NCI-H2029 (cell line): ENCODE results near the gene PAK5.
A peak's percentile ranks its signal among the peaks of the same experiment; 100 is the strongest.
"Not testable (repeated sequence)": the region's sequence is repeated elsewhere in the genome, so short reads cannot be mapped to it uniquely, and the experiment has no call there.

Source experiments
- DNase-seq: peaks from one replicate; lab custom pipeline; 2025; lab: John Stamatoyannopoulos, UW

Gene PAK5

DNA sequence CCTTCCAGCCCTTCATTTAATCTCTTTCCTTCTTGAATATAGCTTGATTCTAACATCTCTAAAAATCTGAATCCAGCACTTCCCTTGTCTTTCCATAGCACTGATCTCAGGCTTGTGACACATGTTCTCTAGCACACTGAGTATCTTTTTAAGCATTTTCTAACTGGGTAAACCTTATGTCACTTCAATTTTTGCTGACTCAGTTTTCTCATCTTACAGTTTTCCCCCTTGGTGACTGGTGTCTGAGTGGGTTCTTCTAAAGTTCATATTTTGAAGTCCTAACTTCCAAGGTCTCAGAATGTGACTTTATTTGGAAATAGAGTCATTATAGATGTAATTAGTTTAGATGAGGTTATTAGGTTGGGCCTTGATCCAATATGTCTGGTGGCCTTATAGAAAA is 153.9 kb downstream of the PAK5 start:
- no peak for DNase-seq

DNA sequence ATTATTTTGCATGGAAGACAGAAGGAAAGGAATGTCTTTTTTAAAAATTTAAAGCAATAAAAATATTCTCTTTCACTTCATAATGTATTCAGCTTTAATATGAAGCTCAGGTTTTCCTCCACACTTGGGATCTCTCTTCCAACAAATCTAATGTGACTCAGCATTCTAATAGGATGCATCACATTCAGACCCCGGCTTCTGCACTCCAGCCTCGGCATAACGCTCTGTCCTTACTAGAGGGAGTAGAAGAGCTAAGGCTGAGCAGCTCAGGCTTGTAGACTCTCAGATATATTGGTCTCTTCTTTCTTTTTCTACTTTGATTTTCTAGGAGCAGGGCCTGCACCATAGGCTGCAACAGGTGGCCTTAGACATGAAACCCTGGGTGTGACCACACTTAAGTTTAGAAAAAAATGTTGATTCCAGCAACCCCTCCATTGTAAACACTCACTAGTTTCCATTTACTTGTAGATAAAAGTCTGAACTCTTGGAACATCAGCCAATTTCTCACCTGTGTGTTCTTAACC is 161.7 kb downstream of the PAK5 start:
- no peak for DNase-seq

DNA sequence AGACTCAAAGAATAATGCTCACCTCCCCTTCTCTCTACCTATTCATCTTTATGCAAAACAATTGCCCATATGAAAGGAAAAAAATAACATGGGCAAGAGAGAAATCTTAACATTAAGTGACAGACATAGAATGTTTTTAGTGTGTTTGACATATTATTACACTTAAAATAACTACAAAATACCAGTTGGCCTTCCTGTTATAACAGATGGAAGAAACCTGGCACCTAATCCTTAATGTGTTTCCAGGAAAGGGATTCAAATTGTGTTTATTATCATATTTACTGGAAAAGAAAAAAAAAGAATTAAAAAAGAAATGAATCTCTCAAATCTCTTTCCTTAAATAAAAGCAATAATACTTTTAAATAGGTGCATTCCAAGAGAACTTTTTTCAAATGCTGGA is 165.9 kb downstream of the PAK5 start:
- no peak for DNase-seq

DNA sequence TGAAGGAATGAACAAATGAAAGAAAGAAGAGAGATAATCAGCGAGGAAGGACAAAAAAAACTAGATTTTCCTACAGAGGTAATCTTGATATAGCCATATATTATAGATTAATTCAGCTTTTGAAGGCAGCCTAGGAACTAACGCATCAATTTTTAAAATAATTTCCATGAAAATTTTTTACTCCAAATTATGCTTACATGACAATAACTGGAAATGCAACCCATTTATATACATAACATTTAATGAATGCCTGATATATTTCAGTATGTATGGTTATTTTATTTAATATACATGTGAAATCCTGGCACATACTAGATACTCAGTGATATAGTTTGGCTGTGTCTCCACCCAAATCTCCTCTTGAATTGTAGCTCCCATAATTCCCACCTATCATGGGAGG is 166.8 kb downstream of the PAK5 start:
- DNase-seq: no peak

DNA sequence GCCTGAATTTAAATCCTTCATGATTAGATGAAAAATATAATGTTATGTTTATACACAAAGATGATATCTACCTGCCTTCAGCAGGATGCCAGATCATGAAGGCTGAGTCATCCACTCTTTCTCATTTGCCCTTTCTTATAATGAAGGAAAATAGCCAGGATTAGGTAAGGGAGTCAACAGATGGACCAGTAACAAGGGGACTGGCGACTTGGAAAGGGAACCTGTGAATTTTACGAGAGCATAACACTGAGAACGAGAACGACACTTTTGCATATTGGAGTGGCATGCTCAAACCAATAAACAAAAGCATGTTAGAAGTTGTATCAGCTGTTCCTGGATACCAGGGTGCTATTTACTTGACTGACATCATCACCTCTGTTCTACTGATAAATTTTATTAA is 170.5 kb downstream of the PAK5 start:
- no peak for DNase-seq

DNA sequence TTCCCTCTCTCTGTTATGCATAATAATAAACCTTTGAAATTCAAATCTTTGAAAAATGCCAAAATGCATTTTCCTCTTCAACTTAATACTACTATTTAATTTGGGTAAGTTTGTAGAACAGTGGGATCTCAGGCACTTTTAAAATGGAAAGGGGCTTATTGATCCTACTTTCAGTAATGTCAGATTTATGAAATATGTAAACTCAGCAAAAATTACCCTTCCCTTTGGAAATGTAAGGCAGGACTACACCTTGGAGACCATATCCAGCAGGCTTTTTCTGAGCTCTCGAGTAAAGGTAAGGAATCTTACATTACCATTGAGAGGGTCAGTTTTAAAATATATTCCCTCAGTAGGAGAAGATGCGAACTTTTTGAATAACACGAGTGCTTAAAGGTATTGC is 175.5 kb downstream of the PAK5 start:
- no peak for DNase-seq

DNA sequence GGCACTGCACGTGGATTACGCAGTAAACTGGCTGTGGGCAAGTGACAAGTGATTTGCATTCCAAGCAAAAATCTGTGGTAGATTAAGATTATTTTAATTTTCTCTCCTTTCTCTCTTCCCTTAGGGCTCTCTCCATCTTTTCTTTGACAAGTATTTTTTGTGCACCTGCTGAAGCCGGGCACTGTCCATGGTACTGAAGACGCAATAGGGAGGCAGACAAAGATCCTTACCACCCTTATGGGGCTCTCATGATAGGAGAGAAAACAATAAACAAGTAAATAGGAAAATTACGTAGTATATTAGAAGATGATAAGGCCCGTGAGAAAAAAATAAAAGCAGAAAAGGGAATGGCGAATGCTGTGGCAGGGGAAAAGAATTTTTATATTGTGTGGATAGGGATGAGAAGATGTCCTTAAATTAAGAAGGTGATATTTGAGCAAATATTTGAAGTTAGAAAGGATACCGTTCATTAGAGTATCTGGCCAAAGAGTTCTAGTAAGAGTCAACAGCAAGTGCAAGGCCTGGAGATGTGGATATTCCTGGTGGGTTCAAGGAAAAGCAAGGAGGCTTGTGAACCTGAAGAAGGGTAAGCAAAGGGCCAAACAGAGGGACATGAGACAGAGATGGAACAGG is 178.5 kb downstream of the PAK5 start:
- no peak for DNase-seq

DNA sequence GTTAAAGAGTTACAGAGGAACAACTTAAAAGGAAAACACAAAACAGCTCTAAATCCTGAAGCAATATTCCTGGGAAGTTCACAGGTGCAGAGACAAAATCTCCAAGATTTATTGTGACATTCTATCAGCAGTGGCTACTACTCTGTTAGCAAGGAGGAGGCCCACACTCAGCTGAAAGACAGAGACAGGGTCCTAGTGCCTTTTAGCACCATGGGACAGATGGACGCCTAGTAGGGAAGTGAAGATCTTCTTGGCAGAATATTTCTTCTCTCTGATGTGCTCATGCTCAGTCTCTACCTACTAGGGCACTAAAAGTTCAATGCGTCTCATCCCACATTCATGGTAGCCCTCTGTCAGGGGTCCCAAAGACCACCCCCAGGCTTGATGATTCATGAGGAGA is 191.1 kb downstream of the PAK5 start:
- no peak for DNase-seq

DNA sequence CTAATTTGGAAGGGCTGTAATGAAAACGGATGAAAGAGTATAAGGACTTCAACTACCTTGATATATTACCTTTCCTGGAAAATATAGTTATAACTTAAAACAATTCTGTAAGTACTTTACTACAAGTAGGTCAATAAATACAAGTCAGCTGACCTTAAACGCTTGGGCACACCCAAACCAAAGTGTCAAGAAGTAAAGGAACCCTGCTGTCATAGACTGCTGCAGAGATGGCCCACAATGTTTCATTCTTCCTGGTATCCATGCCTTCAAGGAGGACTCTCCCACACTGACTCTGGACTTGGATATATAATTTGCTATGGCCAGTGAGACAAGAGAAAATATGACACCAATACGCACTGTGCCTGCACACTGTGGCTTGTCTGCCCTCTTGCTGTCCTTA is 192.5 kb downstream of the PAK5 start:
- DNase-seq: no peak

DNA sequence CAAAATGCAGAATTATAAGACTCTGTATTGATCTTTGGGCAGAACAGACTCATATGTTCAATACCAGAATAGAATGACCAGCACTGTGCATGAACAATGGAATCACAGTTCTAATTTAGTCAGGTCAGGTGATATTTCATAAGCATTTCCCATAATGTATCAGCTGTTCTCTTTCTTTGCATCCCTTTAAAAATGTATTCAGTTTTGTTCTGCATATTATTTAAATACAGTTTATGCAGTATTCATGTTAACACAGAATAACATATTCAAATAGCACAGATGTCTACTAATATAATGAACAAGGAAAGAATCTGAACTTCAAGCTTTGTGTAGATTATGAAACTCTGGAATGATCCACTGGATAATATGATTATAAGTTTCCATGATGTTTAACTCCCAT is 196.0 kb downstream of the PAK5 start:
- no peak for DNase-seq

DNA sequence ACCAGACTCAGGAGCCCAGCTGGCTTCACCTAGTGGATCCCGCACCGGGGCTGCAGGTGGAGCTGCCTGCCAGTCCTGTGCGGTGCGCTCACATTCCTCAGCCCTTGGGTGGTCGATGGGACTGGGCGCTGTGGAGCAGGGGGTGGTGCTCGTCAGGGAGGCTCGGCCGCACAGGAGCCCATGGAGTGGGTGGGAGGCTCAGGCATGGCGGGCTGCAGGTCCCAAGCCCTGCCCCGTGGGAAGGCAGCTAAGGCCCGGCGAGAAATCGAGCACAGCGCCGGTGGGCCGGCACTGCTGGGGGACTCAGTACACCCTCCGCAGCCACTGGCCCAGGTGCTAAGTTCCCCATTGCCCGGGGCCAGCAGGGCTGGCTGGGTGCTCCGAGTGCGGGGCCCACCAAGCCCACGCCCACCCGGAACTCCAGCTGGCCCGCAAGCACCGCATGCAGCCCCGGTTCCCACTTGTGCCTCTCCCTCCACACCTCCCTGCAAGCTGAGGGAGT is 197.3 kb downstream of the PAK5 start:
- DNase-seq: not testable (repeated sequence)

DNA sequence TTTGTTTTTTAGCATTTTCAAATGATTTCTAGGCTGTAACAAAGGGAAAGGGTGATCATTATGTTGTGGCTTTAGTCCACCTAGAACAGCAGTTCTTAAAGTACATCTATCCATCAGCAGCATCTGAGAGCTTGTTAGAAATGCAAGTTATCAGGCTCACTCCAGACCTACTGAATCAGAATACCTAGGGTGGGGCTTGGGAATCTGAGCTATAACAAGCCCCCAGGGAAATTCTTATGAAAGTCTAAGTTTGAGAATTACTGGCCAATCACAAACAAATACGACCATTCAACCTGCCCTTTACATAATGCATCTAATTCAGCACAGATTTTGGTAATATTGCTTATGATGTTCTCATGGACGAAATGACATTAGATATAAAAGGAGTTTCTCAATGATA is 201.0 kb downstream of the PAK5 start:
- DNase-seq: no peak

DNA sequence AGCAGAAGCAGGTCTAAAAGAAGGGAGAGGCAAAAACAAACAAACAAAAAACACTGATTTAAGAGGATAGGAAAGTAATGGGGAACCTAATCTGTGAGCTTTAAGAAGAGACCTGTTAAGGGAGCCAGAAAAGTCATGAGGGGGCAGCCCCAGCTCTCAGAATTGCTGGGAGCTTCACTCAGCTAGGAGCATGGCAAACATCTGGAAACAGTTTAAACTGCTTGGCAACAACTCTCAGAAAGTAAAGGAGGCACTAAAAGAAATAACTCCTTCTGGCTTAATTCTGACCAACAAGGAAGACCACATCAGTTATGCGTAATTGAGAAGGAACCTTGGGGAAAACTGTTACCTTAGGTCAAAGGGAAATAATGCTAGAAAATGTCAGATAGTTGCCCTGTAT is 203.1 kb downstream of the PAK5 start:
- no peak for DNase-seq

DNA sequence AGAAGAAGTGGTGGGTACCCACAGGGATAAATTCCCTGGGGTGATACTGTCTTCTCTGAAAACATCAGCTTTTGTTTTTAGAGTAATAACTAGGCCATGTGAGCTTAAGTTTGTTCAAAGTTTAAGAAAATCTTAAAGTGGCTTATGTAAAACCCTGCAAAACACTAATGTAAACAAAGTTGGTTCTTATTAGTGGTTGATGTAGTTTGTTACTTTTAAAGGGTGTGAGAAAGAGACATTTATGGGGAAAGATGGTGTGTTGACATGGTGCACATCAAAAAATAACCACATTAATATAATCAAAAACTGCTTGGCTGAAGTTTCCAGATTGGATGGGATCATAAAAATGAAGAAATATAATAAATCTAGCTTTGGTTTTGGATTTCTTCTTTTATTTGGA is 204.5 kb downstream of the PAK5 start:
- no peak for DNase-seq

DNA sequence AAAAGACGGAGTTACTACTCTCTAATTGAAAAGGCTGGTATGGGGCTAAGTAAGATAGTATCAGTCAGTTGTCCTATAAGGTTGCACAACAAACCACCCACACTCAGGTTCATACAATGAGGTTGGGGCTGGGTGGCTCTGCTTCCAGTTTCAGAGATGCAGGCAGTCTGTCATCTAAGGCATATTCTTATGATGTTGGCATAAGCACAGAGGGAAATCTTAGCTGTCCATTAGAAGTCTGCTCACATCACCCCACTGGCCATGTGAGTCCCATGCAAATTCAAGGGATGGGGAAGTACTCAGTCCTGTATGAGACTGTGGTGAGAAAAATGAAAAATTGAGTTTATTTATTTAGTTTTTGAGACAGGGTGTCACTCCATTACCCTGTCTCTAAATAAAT is 205.9 kb downstream of the PAK5 start:
- DNase-seq: no peak

DNA sequence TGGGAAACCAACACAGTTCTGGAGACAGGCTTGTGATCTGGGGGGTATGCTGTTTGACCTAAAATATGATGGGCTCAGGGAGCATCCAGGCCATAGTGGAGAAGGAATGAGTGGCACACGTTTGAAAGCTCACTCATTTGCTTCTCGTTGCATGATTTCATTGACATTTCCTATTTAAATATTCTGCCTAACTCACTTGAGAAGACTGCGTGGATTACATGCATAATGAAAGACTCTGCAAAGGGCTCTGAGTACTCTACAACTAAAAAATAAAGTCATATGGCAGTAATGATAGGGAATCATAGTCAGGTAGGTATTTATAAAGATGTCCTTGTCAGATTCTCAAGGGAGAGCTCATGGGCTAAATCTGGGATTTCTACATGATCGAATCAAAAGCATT is 206.6 kb downstream of the PAK5 start:
- no peak for DNase-seq

DNA sequence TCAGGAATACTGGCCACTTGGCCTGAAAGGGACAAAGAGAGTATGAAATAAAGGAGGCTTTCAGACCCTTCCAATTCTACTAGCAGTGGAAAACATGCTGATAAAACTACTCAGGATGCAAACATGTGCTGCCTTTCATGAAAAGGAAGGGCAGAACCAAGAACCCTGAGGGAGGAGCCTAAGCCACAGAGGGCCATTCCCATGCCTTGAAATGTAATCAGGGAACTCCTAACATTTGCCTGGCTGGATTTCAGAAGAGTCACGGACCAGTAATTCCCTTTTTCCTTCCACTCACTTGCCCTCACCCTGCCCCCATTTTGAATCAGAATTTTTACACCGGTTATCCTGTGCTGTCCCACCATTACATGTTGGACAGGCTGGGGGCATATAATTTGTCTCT is 208.3 kb downstream of the PAK5 start:
- DNase-seq: no peak

DNA sequence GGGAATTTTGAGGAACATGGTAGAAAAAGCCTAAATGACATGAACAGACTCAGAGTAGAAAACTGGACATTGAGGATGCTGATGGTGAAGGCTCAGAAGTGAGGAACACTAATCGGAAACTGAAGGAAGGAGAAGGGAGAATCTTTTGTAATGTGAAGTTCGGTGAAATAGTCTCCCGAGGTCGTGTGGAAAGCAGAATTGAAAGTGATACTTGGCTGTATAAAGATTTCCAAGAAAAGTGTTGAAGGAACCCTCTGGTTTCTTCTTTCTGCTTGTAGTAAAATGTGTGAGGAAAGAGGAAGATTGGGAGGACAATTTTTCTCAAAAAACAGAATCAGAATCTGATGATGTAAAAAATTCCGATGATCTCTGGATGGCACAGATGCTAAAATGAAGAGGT is 209.0 kb downstream of the PAK5 start:
- DNase-seq: no peak

DNA sequence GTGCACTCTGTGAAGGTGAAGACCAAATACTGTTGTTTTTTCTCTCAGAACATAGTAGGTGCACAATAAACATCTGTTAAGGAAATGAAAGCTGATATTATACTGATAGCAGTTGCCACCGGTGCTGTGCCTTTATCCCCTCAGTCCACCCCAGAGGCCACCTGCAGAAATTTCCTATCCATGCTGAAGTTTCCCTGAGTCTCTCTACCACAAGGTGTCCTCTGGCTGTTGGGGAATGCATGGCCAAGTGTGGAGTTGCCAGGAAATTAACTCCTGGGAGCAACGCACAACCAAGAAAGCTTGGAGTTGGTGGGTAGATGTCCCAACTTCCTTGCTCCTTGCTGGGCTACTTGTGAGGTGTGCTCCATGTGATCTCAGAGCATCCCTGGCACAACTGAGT is 210.3 kb downstream of the PAK5 start:
- no peak for DNase-seq

DNA sequence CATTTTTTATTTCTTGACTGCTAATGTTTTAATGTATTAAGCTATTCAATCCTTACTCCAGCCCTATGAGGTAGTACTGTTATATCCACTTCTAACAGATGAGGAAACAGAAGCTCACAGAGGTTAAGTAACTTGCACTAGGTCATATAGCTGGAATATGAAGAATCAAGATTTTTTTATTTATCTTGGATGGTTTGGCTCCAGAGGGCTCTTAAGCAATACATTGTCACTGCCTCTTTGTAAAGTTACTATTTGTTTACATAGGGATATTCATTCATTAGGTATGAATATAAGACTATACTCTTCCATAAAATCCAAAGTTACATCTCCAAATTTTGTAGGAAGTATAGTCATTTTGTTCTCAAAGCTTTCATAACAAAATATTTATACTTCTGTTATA is 210.7 kb downstream of the PAK5 start:
- no peak for DNase-seq

DNA sequence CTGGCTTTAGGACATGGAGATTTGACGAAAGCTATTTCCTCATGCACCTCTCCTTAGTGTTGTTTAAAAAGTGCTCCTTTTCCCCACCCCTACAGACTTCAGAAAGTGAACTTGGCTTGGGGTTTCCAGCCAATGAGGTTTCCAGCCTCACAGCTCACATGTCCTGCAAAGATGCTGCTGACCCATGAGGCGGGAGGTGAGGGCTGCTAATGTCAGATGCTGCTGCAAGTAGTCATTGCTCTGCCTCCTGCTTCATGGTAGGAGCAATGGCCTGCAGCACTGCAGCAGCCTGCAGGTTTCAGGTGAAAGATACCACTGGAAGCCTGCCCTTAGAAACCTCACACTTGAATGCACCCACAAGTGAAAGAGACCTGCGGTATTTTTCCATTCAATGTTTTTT is 211.7 kb downstream of the PAK5 start:
- no peak for DNase-seq

DNA sequence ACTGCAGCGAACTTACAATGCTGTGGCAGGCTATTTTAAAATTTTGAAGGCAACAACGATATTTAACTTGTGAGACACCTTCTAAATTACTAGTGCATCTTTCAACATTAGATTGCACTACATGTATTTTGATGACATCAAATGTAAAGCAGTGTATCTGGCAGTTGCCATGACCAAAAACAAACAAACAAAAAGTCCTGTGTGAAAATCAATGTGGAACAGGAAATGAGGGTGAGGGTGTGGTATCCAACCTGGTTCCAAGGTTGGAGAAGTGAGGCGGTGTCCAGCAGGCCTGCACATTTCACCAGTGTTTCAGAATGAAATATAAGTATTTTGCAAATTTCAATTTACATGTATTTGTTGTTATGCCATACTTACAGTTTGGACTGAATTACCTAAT is 212.5 kb downstream of the PAK5 start:
- peak; percentile 71 for DNase-seq

DNA sequence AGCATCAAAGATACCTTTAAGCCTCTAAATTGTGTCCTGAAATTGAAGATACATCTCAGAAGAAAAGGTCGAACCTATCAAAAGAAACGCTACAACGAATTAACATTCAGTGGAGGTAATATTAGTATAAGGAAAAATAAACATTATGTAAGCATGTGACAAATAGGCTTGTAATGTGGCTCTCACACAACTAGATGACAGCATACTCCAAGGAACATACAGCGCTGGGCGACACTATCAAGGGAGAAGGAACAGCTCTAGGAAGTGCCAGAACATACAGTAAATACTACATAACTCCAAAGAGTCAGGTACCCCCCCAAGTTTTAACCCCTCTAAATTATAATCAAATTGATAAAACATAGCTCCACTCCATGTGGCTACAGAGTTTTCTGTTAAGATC is 220.9 kb downstream of the PAK5 start:
- peak; percentile 85 for DNase-seq

DNA sequence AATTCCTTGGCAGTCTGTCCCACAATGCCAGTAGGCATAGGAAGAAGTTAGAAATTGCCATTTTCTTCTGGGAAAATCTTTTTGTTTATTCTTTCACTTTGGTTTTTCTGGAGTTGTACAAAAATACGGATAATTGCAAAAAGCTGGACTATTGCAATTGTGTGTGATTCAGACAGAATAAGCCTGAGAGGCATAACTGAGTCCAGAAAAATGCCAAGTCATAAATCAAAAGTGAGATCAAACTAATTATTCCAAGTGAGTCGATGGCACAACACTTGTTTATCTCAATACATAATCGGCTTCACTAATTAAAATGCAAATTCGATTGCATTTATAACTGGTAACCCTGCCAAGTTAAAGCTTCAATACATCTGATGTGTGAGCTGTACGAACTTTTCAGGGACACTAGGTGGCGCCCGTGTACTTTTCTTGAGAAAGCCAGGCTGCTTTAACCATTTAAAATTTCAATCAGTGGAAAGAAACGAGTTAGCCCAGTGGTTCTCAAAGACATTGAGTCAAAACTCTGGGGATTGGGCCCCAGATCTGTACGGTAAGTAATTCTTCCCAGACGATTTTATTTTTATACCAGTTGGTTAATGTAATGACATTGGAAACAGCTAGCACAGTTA is 221.9 kb downstream of the PAK5 start:
- DNase-seq: peak; percentile 70
